Common myeloid progenitor, CD34-positive (primary cell): ENCODE data around the gene EIF5A.

Experiments used
- CTCF ChIA-PET: fragments of 350-600 bp; sonication (Branson Sonifier 250); formaldehyde crosslinking; loops from one replicate; lab custom pipeline; 2021; ENCODE audit warnings: antibody characterized with exemption; lab: Charles Lee
- POLR2A ChIA-PET: fragments of 350-600 bp; sonication (Branson Sonifier 250); formaldehyde crosslinking; loops from one replicate; lab custom pipeline; 2021; ENCODE audit warnings: antibody characterized with exemption; lab: Charles Lee
- DNase-seq, 3 donors: peaks; one replicate each; pipeline versions ENCODE4 v3.0.0 to v3.0.0-alpha.2; 2013
- H3K27ac ChIP-seq, 2 experiments: 1 replicate in 1 of 2; 2 replicates in 1 of 2; pipeline ENCODE4 v1.7.0; 2013; ENCODE audit warnings: inconsistent platforms in 2 of 2, low read length in 2 of 2, mild to moderate bottlenecking in 2 of 2, low read depth in 1 of 2, moderate library complexity in 1 of 2; ENCODE audit not compliant: severe bottlenecking in 2 of 2, insufficient read depth in 1 of 2, poor library complexity in 1 of 2
- H3K27me3 ChIP-seq, 5 experiments: replicated peaks in 2 of 5; 1 replicate in 3 of 5; 2 replicates in 2 of 5; pipeline versions ENCODE4 v1.6.1 to v1.7.0; 2013; ENCODE audit warnings: low read length in 4 of 5, mild to moderate bottlenecking in 2 of 5, moderate library complexity in 2 of 5, inconsistent platforms in 1 of 5; ENCODE audit not compliant: insufficient read depth in 5 of 5, control insufficient read depth in 4 of 5
- H3K36me3 ChIP-seq, 4 experiments: 1 replicate in 2 of 4; 2 replicates in 2 of 4; pipeline versions ENCODE4 v1.6.1 to v1.7.0; 2013; ENCODE audit warnings: low read length in 3 of 4, control low read depth in 1 of 4, mild to moderate bottlenecking in 1 of 4; ENCODE audit not compliant: control insufficient read depth in 4 of 4, insufficient read depth in 4 of 4
- H3K4me1 ChIP-seq, 4 experiments: 1 replicate in 3 of 4; 2 replicates in 1 of 4; pipeline versions ENCODE4 v1.6.1 to v1.7.1; 2013; ENCODE audit warnings: low read length in 3 of 4, mild to moderate bottlenecking in 3 of 4, control low read depth in 1 of 4, inconsistent platforms in 1 of 4, moderate library complexity in 1 of 4; ENCODE audit not compliant: control insufficient read depth in 4 of 4, insufficient read depth in 4 of 4; ENCODE audit errors: control extremely low read depth in 1 of 4
- H3K4me3 ChIP-seq, 7 experiments: 1 replicate in 4 of 7; 2 replicates in 3 of 7; pipeline versions ENCODE4 v1.5.1 to v1.7.0; 2013; ENCODE audit warnings: mild to moderate bottlenecking in 7 of 7, low read length in 6 of 7, moderate library complexity in 6 of 7, inconsistent platforms in 2 of 7, low read depth in 2 of 7, control low read depth in 1 of 7; ENCODE audit not compliant: insufficient read depth in 4 of 7, control insufficient read depth in 1 of 7; ENCODE audit errors: extremely low read depth in 1 of 7
- H3K9me3 ChIP-seq, 5 experiments: 1 replicate in 4 of 5; 2 replicates in 1 of 5; pipeline versions ENCODE4 v1.6.1 to v1.7.1; 2013; ENCODE audit warnings: low read length in 4 of 5, mild to moderate bottlenecking in 2 of 5, inconsistent platforms in 1 of 5, low read depth in 1 of 5, moderate library complexity in 1 of 5; ENCODE audit not compliant: control insufficient read depth in 4 of 5, insufficient read depth in 2 of 5; ENCODE audit errors: control extremely low read depth in 1 of 5
- WGBS: methylation state at CpG from one replicate; pipeline ENCODE4 v1.1.5; 2013; ENCODE audit not compliant: insufficient coverage; 5-methylcytosine and 5-hydroxymethylcytosine counted together

Gene EIF5A

DNA sequence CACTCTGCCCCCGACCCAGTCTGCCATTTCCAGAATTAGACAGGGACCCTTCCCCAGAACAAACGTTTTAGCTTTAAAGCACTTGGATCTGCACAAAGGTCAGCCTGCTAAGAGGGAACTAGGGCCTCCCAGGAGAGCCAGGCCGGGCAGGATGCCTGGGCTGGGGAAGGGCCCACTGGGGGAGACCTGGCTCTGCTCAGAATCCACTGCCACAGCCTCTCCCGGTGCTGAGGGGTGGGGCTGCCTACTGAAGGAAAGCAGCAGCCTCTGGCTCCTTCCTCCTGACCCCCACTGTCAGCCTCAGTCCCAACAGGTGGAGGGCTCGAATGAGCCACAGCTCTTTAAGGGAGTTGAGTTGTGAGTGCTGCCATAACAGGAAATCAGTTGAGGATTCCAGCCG lies 14.7 kb upstream of the EIF5A start:
- CTCF ChIA-PET: interaction anchor here (3.1 to 4.6 kb wide), 2 partner anchors 10 to 73 kb away, joined by 7 to 45 read pairs; partner anchors contain the start of genes ACADVL, DLG4 and SLC2A4
- Histone ChIP-seq H3K27me3 (peaks cover 0 to 43% (median 14%) of the 10 kb centered on the region in 5 experiments), H3K4me3 (no peak overlapping the region), H3K27ac (no peak overlapping the region), H3K36me3 (no peaks in the 10 kb centered on the region), H3K9me3 (no peaks in the 10 kb centered on the region), H3K4me1 (peaks cover 0 to 26% (median 24%) of the 10 kb centered on the region in 4 experiments)
- POLR2A ChIA-PET: no interaction called here
- no peak for DNase-seq
- WGBS: 44% methylated on average over 5 of the region's 6 CpGs

DNA sequence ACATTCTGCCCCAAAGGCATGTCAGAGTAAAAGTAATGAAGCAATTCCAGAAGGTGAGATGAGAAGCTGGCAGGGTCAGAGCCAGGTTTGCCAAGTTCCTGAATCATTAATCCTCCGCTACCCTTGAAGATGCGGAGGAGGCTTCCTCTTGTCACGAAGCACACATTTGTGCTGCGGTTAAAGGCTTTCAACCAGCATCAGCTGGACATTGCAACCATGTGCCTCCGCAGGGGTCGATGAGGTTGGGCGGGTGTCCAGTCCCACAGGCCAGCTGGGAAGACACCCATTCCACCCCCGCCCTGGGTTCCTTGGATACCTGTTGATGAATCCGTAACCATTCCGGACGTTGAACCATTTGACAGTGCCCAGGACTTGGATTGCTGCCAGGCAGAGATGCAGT lies 14.3 kb upstream of the EIF5A start:
- Histone ChIP-seq H3K36me3 (no peaks in the 10 kb centered on the region), H3K27ac (no peak overlapping the region), H3K9me3 (no peaks in the 10 kb centered on the region), H3K4me3 (no peak overlapping the region), H3K4me1 (peaks cover 0 to 26% (median 24%) of the 10 kb centered on the region in 4 experiments), H3K27me3 (peaks cover 0 to 43% (median 14%) of the 10 kb centered on the region in 5 experiments)
- ChIA-PET CTCF (interaction anchor here (3.1 to 4.6 kb wide), 2 partner anchors 10 to 73 kb away, joined by 7 to 45 read pairs; partner anchors contain the start of genes ACADVL, DLG4 and SLC2A4), POLR2A (no interaction called here)
- WGBS: 100% methylated on average over 9 of the region's 11 CpGs
- no peak for DNase-seq

DNA sequence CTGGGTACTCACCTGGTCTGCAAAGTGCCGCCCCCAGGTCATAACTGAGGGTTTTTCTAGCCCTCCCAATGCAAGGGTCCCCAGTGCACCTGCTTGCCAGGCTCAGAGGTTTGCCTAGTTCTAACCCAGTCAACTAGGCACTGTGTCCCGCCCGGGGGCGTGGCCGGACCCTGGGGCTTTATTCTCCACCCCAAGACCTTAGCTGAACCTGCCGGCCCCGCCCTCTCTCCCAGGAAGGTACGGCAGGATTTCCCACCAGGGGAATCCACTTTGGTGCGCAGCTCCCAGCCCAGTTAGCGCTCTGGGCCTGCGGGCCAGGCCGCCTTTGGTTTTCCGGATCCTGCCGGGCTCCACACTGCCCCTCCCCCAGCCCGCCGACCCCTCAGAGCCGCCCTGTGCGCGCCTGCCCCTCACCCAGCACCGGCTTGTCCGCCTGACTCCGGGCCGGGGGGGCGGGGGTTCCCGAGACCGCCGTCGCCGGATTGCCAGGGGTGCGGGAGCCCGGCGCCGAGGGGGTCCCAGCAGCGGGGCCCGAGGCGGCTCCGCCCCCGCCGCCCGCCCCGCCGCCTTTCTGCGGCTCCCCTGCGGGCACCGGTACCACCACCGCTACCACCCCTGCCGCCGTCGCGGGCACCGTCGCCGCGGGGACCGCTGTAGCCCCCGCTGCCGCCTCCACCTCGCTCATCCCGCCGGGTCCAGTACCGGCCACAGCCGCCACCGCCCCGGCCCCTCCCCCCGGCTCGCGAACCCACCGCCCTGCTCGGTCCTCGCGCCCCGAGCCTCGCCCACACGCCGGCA lies 13.4 kb upstream of the EIF5A start:
- no peak overlapping the region for H3K27ac ChIP-seq
- no peaks in the 10 kb centered on the region for H3K36me3 ChIP-seq
- POLR2A ChIA-PET: no interaction called here
- DNase-seq: no peak
- H3K4me3 ChIP-seq: peak overlapping the region in 5 of 7 experiments; percentile 23 to 64 (median 40)
- WGBS: 6% methylated on average over 47 of the region's 75 CpGs
- H3K4me1 ChIP-seq: peaks cover 0 to 26% (median 24%) of the 10 kb centered on the region in 4 experiments
- no peaks in the 10 kb centered on the region for H3K9me3 ChIP-seq
- CTCF ChIA-PET: interaction anchor here (3.1 to 4.6 kb wide), 2 partner anchors 11 to 74 kb away, joined by 7 to 45 read pairs; partner anchors contain the start of genes ACADVL, DLG4 and SLC2A4
- peaks cover 0 to 43% (median 14%) of the 10 kb centered on the region in 5 experiments for H3K27me3 ChIP-seq

DNA sequence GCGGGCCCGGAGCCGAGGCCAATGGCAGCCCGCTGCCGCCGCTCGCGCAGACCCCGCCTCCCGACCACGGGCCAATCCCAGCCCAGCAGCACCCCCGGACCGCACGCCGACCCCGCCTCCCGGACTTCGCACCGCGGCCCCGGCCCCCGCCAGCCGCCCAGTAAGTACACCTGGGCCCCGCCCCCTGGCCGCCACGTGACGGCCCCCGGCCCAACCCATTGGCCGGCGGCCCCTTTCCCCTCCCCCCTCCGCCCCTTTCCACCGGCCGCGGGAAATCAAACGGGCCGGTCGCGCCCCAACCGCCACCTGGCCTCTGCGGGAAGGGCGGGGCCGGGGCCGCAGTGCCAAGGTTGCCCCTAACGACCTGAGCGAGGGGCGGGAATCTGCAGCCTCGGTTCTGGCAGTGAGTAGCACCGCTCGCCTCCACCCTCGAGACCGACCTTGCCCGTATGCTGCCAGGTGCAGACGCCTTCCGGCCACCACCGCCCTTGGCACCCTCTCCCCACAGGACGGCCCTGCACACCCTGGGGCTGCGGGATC lies 12.7 kb upstream of the EIF5A start, which contains the start of gene YBX2:
Gene YBX2, minus strand, starts transcription at position 26 of the 540 bp plus-strand sequence. CDS start 139 bp downstream, outside the sequence.
- POLR2A ChIA-PET: no interaction called here

DNA sequence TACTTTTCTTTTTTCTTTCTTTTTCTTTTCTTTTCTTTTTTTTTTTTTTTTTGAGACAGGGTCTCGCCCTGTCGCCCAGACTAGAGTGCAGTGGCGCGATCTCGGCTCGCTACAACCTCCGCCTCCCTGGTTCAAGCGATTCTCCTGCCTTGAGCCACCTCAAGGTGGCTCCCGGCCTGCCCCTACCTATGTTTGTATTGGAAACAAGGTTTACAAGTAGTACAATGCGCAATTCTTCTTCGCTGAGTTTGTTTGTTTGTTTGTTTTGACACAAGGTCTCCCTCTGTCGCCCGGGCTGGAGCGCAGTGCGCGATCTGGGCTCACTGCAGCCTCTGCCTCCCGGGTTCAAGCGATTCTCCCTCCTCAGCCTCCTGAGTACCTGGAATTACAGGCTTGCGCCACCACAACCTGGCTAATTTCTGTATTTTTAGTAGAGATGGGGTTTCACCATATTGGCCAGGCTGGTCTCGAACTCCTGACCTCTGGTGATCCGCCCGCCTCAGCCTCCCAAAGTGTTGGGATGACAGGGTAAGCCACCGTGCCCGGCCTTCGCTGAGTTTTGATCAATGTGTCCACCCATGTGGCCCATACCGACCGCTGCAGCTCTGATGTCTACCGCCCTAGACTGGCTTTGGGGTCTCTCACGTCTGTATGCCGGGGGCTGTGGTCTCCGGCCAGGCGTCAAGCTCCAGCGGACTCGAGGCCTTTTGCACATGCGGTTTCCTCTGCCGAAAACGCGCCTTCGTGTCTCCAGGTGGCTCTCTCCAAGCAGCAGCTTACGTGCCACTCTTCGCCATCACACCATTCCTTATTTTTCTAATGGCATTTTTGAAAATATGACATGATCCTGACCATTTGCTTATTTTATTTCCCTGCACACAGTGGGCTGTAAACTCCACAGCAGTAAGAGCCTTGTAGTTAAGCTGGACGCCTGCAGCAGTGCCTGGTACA lies 11.9 kb upstream of the EIF5A start:
- peak overlapping the region in 5 of 7 experiments; percentile 42 to 70 (median 53) for H3K4me3 ChIP-seq
- peak in 2 of 3 donors; percentile 14 to 30 for DNase-seq
- WGBS: 60% methylated on average over 28 of the region's 42 CpGs
- H3K36me3 ChIP-seq: no peaks in the 10 kb centered on the region
- ChIA-PET POLR2A (interaction anchor here (1.1 kb wide), 1 partner anchor 15 kb away, joined by 5 read pairs; no protein-coding TSS in a partner anchor), CTCF (interaction anchor here (0.8 to 4.4 kb wide), 16 partner anchors 9 to 250 kb away, joined by 3 to 65 read pairs (median 6); partner anchors contain the start of genes ACADVL, DLG4 and SLC2A4)
- H3K9me3 ChIP-seq: no peaks in the 10 kb centered on the region
- H3K27ac ChIP-seq: no peak overlapping the region
- peaks cover 0 to 43% (median 14%) of the 10 kb centered on the region in 5 experiments for H3K27me3 ChIP-seq
- H3K4me1 ChIP-seq: peaks cover 0 to 26% (median 24%) of the 10 kb centered on the region in 4 experiments

More for the DNA sequence above, 12.7 kb upstream of the EIF5A start, which contains the start of gene YBX2:
- Histone ChIP-seq H3K27ac (no peak within 1 kb of the TSS), H3K36me3 (no peaks in the 10 kb centered on the region), H3K4me3 (peak within 1 kb of the TSS in 6 of 7 experiments; percentile 23 to 70 (median 52)), H3K4me1 (peaks cover 0 to 26% (median 24%) of the 10 kb centered on the region in 4 experiments), H3K9me3 (no peaks in the 10 kb centered on the region), H3K27me3 (peaks cover 0 to 43% (median 14%) of the 10 kb centered on the region in 5 experiments)
- CTCF ChIA-PET: no interaction called here
- peak; percentile 69 to 83 (median 73) for DNase-seq
- 1% methylated on average over 23 of the region's 57 CpGs for WGBS

DNA sequence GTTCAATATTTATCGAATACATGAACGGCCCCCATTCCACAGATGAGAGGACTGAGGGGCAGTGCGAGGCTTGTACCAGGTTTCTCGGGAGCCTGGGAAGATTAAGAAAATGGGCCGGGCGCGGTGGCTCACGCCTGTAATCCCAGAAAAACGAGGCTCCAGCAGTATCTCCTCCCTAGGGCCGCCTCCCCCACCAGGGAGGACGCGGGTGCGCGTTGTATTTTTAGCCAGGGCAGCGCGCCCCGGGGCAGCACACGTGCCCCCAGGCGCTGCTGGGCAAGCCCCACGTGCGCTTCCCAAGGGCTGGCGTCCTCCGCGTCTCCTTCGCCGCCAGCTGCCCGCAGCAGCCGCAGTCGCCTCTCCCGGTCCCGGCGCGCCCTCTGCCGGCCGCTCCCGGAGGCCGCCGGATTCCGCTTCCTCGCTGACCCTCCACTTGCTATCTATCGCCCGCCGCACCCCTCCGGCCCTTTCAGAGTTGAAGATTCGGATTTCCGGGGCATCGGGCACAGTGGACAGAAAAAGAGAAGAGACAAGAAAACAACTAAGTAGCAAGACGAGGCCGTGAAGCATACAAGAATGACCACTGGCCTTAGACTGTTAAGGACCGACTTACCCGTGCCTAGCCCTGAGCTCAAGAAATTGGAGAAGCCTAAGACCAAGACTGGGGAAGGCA lies 11.1 kb upstream of the EIF5A start:
- no peaks in the 10 kb centered on the region for H3K36me3 ChIP-seq
- no peak overlapping the region for H3K27ac ChIP-seq
- ChIA-PET CTCF (interaction anchor here (0.6 to 4.4 kb wide), 23 partner anchors 9 to 251 kb away, joined by 3 to 65 read pairs (median 4); partner anchors contain the start of genes ACADVL, DLG4 and SLC2A4), POLR2A (interaction anchor here (0.5 to 1.1 kb wide), 3 partner anchors 12 to 75 kb away, joined by 3 to 5 read pairs (median 3); no protein-coding TSS in a partner anchor)
- H3K9me3 ChIP-seq: no peaks in the 10 kb centered on the region
- 6% methylated on average over 47 of the region's 51 CpGs for WGBS
- H3K4me1 ChIP-seq: peaks cover 0 to 26% (median 24%) of the 10 kb centered on the region in 4 experiments
- H3K4me3 ChIP-seq: peak overlapping the region in 2 of 7 experiments; percentile 13 to 20
- peak; percentile 62 to 65 (median 64) for DNase-seq
- peaks cover 0 to 43% (median 14%) of the 10 kb centered on the region in 5 experiments for H3K27me3 ChIP-seq
